Adrenal gland (tissue), 12 donors: ENCODE measurements around the gene ABCC10. TPM values are rescaled to one million over a fixed set of nuclear protein-coding genes. Genes with fewer than 3 reads are reported as not detected.

ENCODE experiments used
- DNase-seq, 7 donors: peaks; one replicate each; pipeline ENCODE4 v3.0.0-alpha.2; 2019 to 2020
- H3K27ac ChIP-seq, 5 donors: fragments of 200-600 bp; sonication (generic) in 4 of 5; 1 replicate in 3 of 5; 2 replicates in 2 of 5; pipeline versions ENCODE4 v1.5.1 to v1.8.0; 2016 to 2020; ENCODE audit warnings: mild to moderate bottlenecking in 1 of 5
- H3K27me3 ChIP-seq: fragments of 200-600 bp; 2 replicates; pipeline ENCODE4 v1.8.0; 2021
- H3K36me3 ChIP-seq, 2 donors: fragments of 200-600 bp; replicated peaks in 1 of 2; 1 replicate in 1 of 2; 2 replicates in 1 of 2; pipeline versions ENCODE4 v1.5.1 to v1.8.0; 2018 to 2022
- H3K4me1 ChIP-seq, 2 donors: fragments of 200-600 bp; replicated peaks in 1 of 2; 1 replicate in 1 of 2; 2 replicates in 1 of 2; pipeline versions ENCODE4 v1.5.1 to v1.8.0; 2018 to 2021
- H3K4me3 ChIP-seq, 4 donors: fragments of 200-600 bp; sonication (generic) in 3 of 4; one replicate each; pipeline ENCODE4 v1.5.1; 2016 to 2018
- H3K9me3 ChIP-seq, 3 donors: fragments of 200-600 bp; sonication (generic) in 1 of 3; replicated peaks in 1 of 3; 1 replicate in 2 of 3; 2 replicates in 1 of 3; pipeline versions ENCODE4 v1.5.1 to v1.8.0; 2016 to 2021
- POLR2A ChIP-seq, 2 donors: fragments of 450-650 bp; IDR thresholded peaks; one replicate each; pipeline ENCODE4 v1.6.1; 2017; ENCODE audit warnings: antibody characterized with exemption in 2 of 2, mild to moderate bottlenecking in 2 of 2, moderate library complexity in 1 of 2
- WGBS, 4 donors: extraction: QIAGEN DNeasy Blood & Tissue Kit in 2 of 4; methylation state at CpG; one replicate each; pipeline versions ENCODE4 v1.1.5 to v1.1.7; 2013 to 2017; 5-methylcytosine and 5-hydroxymethylcytosine counted together
- intact Hi-C, 2 donors: fragments of 100-400 bp; cut with DNase I; formaldehyde crosslinking; loops; one replicate each; pipeline versions ENCODE4 v1.14.1 to v1.15.0; 2022 to 2023
- polyA plus RNA-seq, 3 donors: library from polyadenylated mRNA; stranded (reverse); fragments of 200-250 nt in 2 of 3; fragments of 350-450 nt in 1 of 3; fragmentation: Illumina TruSeq in 1 of 3; extraction: RNeasy Lipid Tissue Mini Kit (QIAGEN cat#74804) in 1 of 3; gene quantifications; one replicate each; pipeline ENCODE4 v1.2.3, GENCODE V29; 2013 to 2014
- total RNA-seq, 9 donors: library from RNA; depleted of rRNA in 4 of 9; stranded (reverse); fragments of >200 nt in 4 of 9; fragments of 120-200 nt in 1 of 9; fragmentation: NEBNext Ultra II Directional in 1 of 9; extraction: Animal tissue kit (Norgen Biotek cat#: 25700) in 1 of 9; gene quantifications; one replicate each; pipeline versions ENCODE4 v1.1.0 to v1.2.4, GENCODE V29; 2013 to 2023
- TF ChIP-seq, protein P1 (sequence below), 6 experiments: fragments of 450-650 bp in 4 of 6; fragments of 200-600 bp in 2 of 6; sonication (generic) in 1 of 6; IDR thresholded peaks; 1 replicate in 5 of 6; 2 replicates in 1 of 6; pipeline versions ENCODE4 v1.5.1 to v1.8.0; 2016 to 2021; ENCODE audit warnings: antibody characterized with exemption in 6 of 6, mild to moderate bottlenecking in 2 of 6, moderate library complexity in 1 of 6
- donor health status: healthy with polysubstance abuse.
- donor health status: Bipolar disorder and iron deficiency.
- donor health status: DM: yes; HTN: yes; CAD: no.
- donor health status: DM: no; HTN: no; CAD: no.
- donor health status: DM: no; HTN: no; CAD: no.
- donor health status: DM: yes; HTN: yes; CAD: no.

Gene ABCC10
- total and polyA plus RNA-seq, 12 donors: 8.5 to 123 (median 25.6) TPM

DNA sequence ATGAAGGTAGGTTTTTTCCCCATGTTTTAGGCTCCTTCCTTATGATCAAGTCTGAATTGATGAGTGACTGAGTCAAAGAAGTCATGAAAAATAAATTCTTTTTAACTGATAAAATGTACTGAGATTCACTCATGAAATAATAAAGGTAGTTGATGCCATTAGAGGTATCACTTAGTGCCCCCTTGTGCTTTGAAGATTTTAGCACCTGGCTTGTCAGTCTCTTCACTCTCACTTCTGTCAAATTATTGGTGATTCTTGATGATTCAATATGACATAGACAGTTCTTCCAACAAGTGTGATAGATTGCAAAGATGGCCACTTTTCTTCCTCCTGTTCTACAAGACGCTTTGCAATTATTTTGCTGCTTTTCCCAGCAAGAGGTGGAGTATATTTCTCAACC lies 32.2 kb downstream of the ABCC10 start:
- H3K9me3 ChIP-seq: no peaks in the 10 kb centered on the region
- peaks cover 13% of the 10 kb centered on the region for H3K27me3 ChIP-seq
- intact Hi-C loops: no loop called here
- DNase-seq: no peak
- H3K4me1 ChIP-seq: peaks cover 3 to 11% of the 10 kb centered on the region in 2 donors
- H3K36me3 ChIP-seq: no peaks in the 10 kb centered on the region
- no peak overlapping the region for H3K4me3 ChIP-seq
- no peak overlapping the region for H3K27ac ChIP-seq
- WGBS, 4 donors: 71 to 83% (median 81%) methylated on average over 1 of the region's 1 CpG
- TF ChIP-seq POLR2A (IDR thresholded peaks at IDR 0.05): no peak
- TF ChIP-seq, protein P1, sequence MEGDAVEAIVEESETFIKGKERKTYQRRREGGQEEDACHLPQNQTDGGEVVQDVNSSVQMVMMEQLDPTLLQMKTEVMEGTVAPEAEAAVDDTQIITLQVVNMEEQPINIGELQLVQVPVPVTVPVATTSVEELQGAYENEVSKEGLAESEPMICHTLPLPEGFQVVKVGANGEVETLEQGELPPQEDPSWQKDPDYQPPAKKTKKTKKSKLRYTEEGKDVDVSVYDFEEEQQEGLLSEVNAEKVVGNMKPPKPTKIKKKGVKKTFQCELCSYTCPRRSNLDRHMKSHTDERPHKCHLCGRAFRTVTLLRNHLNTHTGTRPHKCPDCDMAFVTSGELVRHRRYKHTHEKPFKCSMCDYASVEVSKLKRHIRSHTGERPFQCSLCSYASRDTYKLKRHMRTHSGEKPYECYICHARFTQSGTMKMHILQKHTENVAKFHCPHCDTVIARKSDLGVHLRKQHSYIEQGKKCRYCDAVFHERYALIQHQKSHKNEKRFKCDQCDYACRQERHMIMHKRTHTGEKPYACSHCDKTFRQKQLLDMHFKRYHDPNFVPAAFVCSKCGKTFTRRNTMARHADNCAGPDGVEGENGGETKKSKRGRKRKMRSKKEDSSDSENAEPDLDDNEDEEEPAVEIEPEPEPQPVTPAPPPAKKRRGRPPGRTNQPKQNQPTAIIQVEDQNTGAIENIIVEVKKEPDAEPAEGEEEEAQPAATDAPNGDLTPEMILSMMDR (IDR thresholded peaks at IDR 0.05): no peak

DNA sequence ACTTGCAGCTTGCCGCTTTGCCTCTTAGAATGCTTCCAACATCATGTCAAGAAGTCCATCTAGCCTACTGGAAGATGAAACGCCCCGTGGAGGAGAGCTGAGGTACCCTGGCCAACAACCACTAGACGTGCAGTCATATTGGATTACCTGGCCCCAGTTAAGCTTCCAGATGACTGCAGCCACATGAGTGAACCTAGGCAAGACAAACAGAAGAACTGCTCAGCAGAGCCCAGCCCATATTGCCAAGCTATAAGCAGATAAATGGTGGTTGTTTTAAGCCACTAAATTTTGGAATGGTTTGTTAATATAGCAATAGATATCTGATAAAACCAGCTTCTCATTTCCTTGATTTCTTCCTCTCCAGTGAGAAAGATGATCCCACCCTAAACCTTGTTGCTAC lies 32.7 kb downstream of the ABCC10 start:
- H3K4me1 ChIP-seq: peaks cover 3 to 7% of the 10 kb centered on the region in 2 donors
- H3K27ac ChIP-seq: no peak overlapping the region
- H3K36me3 ChIP-seq: no peaks in the 10 kb centered on the region
- peaks cover 13% of the 10 kb centered on the region for H3K27me3 ChIP-seq
- TF ChIP-seq, protein P1 (IDR thresholded peaks at IDR 0.05): no peak
- no peak for TF ChIP-seq POLR2A (IDR thresholded peaks at IDR 0.05)
- DNase-seq: no peak
- intact Hi-C loops: no loop called here
- no peak overlapping the region for H3K4me3 ChIP-seq
- no peaks in the 10 kb centered on the region for H3K9me3 ChIP-seq
- WGBS, 4 donors: 77 to 88% (median 84%) methylated on average over 3 to 4 of the region's 4 CpGs

DNA sequence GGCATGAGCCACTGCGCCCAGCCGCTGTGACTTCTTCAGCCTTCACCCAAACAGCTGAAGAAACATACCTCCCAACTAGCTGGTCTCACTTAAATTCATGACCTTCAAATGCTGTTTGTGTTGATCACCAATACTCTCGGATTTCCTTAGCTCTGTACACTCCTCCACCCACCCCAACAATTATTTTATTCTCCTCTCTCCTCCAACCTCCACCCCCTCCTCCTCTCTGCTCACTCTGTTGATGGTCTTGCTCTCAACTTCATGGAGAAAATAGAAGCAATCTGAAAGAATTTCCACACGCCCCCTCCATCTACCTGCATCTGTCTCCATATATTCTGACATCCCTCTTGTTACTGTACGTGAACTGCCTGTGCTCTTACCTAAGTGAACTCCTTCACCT lies 34.6 kb downstream of the ABCC10 start:
- Histone ChIP-seq H3K27me3 (peaks cover 9% of the 10 kb centered on the region), H3K9me3 (no peaks in the 10 kb centered on the region), H3K4me3 (no peak overlapping the region), H3K4me1 (no peaks in the 10 kb centered on the region), H3K36me3 (no peaks in the 10 kb centered on the region), H3K27ac (no peak overlapping the region)
- TF ChIP-seq, protein P1 (IDR thresholded peaks at IDR 0.05): no peak
- TF ChIP-seq POLR2A (IDR thresholded peaks at IDR 0.05): no peak
- intact Hi-C loops: no loop called here
- WGBS, 4 donors: 60 to 70% (median 66%) methylated on average over 5 of the region's 5 CpGs
- DNase-seq: no peak

DNA sequence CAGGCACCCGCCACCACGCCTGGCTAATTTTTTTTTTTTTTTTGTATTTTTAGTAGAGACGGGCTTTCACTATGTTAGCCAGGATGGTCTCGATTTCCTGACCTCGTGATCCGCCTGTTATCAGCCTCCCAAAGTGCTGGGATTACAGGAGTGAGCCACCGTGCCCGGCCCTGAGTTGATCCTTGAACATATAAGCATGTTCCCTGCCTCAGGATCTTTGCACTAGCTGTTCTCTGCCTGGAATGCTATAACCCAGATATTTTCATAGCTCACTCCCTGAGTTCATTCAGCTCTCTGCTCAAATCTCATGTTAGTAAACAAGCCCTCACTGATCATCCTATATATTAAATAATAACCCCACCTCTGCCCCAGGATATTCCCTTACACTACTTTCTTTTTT lies 37.0 kb downstream of the ABCC10 start:
- DNase-seq: no peak
- peaks cover 9% of the 10 kb centered on the region for H3K27me3 ChIP-seq
- H3K4me1 ChIP-seq: no peaks in the 10 kb centered on the region
- no peak overlapping the region for H3K27ac ChIP-seq
- H3K4me3 ChIP-seq: no peak overlapping the region
- intact Hi-C loops: no loop called here
- H3K36me3 ChIP-seq: no peaks in the 10 kb centered on the region
- 74 to 84% (median 80%) methylated on average over 8 of the region's 8 CpGs for WGBS, 4 donors
- no peaks in the 10 kb centered on the region for H3K9me3 ChIP-seq
- no peak for TF ChIP-seq POLR2A (IDR thresholded peaks at IDR 0.05)
- TF ChIP-seq, protein P1 (IDR thresholded peaks at IDR 0.05): no peak
